ENCODE results near the gene EFS.
"Not testable (repeated sequence)": the region's sequence is repeated elsewhere in the genome, so short reads cannot be mapped to it uniquely, and the experiment has no call there.

The EFS gene

GRCh38 chr14:23356662-23357061, 8.3 kb downstream of the EFS start:
- no peak for DNase-seq

DNA sequence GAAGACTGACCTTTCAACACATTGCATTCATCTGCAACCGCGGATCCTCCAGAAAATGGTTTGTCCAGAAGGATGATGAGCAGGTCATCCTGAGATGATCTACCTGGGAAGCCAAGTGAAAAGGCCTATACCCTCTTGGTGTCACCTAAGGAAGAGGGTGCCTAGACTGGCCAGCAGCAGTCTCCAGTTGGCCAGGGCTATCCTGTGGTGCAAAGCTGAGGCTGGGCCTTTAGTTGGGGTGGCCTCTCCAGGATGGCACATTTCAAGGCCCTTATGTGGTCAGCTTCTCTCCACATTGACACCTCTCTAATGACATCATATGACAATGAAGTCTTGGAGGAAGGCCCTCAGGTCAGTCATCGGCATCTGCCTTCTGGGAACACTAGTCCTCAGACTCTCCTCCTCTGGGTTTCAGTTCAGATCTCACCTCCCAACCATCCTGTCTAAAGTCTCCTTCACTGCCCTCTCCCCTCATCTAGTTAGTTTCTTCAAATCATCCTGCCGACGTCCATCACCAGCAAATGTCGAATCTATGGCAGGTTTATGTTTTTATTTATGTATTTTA, 9.0 kb downstream of the EFS start:
- DNase-seq: no peak

- DNase-seq: no peak
Observed at GRCh38 chr14:23354990-23355389, 10.0 kb downstream of the EFS start.

DNA sequence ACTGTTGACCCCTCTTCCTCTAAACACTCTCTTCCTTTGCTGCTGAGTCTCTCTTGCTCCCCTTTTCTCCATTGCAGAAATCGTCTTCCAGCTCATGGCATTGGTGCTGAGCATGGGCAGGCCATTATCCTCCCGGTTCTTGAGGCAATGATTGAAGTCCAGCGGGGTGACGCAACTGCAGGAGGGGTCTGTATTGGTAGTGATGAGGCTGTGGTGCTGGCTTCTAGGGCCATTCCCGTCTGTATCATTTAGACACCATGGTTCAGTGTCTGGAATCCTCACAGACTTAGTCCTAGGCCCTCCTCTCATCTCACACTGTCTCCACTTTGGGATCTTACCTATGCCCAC, 11.6 kb downstream of the EFS start:
- DNase-seq: no peak

DNA sequence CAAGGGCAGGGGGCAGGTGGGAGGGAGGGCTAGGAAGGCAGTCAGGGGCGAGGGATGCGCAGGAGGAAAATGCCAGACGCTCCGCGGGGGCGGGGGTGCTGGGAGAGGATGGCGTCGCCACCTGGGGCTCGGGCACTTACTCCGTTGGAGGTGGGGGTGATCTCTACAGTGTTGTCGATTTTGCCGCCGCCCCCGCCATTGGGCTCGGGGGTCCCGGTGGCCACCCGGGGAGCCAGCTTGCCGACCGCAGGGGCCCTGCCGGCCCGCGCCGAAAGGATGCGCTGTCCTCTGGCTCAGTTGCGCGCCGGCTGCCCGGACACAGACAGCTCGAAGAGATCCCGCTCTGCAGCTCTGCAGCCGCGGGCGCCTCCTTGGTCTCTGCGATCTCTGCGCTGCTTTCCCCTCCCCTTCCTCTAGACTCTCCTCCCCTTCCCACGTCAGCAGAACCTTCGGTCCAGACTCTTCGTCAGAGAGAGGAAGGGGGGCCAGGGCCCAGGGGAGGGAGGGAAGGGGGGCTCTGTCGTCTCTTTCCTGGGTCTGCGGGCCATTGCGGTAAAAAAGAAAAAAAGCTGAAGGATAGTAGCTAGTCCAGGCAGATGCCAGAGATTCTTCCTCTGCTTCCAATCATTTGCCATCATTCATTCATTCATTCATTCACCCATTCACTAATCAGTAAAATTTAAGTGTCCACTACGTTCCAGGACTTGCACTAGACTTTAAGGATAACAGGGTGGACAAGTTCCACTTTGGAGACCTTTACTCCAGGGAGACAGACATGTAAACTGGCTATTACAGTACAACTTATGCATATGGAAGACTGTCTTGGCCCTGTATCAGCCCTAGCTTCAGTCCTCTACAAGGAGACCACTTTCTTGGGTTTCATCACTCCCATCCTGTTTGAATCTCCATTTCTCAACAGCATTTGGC, 12.2 kb downstream of the EFS start, which contains the start of gene SLC22A17:
Gene SLC22A17, minus strand, starts transcription at position 382 of the 927 bp plus-strand sequence.
- DNase-seq: peak in 4 of 5 donors; percentile 39 to 55 (median 48)

- DNase-seq: no peak
Observed at GRCh38 chr14:23351681-23352505, 13.1 kb downstream of the EFS start.

DNA sequence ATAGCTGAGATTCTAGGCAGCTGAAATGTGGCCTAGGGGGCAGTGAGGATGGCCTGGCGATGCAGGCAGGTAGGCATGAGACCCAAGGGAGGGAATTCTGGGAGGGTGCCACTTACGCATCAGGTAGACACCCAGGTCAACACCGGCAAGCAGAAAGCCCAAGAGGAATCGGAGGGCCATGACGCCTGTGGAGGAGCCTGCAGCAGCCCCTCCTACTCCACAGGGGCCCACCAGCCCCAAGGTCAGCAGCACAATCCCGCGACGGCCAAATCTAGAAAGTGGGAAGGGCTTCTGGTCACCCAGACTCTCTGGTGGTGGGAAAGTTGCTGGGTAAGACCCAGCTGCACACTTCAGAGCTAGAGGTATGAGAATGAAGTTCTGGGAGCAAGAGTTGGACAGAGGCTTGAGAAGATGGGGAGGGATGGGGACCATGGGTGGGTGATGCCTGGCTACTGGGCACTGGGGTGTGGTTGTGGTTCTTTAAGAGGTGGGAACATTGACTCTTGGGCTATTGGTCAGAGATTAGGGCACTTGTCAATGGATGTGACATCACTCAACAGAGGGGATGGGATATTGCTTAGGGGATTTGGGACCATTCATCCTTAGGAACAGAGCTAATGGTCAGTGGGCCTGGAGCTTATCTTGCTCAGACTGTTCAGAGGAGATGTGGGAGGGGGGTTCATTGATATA, 15.7 kb downstream of the EFS start:
- DNase-seq: no peak

- DNase-seq: no peak
Observed at GRCh38 chr14:23348297-23348655, 16.7 kb downstream of the EFS start.

DNA sequence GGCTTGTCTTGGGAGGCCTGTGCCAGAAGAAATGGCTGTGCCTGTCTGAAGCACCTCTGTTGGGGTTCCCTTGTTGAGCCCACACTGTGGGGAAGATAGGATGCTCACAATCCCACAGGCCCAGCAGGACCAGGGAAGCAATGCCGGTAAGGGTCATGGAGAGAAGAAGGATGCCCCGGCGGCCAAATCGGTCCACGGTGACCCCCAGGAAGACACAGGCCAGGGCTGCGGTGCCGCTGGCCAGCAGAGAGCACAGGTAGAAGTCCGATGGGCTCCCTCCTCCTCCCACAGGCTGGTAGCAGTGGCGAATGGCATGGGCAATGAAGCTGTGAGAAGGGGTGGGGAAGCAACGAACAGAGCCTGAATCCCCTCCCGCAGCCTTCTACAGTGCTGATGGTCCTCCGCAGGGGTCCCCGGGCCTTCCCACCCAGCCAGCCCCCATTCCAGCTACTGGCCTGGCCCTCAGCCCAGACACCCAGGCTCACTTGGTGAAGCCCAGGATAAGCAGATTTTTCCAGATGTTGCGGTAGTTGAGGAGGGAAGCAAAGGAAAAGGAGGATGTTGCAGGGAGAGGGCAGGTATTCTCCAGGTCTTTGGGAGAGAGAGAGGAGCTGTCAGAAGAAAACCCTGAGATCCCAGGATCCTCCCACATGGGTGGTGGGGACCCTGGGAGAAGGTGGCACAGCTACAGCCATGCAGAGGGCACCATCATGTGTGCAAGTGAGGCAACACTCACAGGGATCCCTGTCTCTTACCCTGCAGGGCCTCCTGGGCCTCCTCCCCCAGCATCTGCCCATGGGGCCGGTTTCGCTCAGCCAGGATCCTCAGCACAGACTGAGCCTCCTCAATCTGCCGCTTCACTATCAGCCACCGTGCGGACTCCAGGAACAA, 17.3 kb downstream of the EFS start:
- no peak for DNase-seq

- DNase-seq: no peak
Observed at GRCh38 chr14:23346693-23347405, 18.1 kb downstream of the EFS start.

GRCh38 chr14:23345987-23346692, 18.8 kb downstream of the EFS start:
- no peak for DNase-seq

DNA sequence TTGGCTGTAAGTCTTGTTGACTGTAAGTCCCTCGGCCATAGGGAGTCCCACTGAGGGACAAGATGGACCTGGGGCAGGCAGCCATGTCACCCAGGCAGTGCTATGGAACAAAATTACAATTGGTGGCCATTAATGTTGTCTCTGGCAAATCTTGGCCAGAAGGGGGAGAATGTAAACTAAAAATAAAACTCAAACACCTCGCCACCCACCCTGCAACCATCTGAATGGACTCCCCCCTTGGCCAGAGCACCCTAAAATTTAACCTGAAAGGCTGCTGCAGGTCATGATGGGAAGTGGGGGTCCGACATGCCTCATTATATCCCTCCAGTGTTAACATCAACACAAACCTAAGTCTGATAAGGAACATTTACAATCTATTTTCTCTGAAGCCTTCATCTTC, 20.5 kb downstream of the EFS start:
- no peak for DNase-seq

GRCh38 chr14:23339506-23340268, 25.3 kb downstream of the EFS start:
- DNase-seq: no peak

- no peak for DNase-seq
Observed at GRCh38 chr14:23335623-23336022, 29.3 kb downstream of the EFS start.

DNA sequence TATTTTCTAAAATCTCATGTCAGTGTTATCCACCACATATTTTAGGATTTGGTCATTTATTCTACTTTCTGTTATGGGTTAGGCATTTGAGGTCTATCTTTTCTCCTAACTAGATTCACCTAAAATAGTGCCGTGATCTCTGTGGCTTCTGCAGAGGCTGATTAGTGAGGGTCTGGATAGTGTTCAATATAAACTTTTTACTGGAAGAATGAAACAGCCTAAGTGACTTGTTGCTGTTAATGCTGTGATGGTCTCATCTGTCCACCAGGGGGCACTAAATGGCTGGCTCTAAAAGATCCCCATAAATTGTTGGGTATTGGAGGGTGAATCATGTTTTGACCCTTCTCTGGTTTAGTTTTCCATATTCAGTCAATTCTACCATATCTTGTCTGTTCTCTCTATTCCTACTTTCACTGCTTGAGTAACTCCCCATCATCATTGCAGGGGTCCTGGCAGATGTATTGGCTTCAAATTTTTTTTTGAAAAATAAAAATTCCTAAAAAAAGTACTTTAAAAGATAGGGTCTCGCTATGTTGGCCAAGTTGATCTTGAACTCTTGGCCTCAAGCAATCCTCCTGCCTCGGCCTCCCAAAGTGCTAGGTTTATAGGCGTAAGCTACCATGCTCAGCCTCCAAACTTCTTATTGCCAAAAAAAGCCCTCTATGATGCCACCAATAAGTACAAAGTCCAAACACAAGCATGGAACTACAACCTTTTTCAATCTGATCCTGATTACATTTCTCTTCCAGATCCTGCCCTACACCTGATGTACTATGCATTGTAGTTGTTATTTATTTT, 36.8 kb downstream of the EFS start:
- peak in 4 of 5 donors; percentile 38 to 61 (median 52) for DNase-seq

DNA sequence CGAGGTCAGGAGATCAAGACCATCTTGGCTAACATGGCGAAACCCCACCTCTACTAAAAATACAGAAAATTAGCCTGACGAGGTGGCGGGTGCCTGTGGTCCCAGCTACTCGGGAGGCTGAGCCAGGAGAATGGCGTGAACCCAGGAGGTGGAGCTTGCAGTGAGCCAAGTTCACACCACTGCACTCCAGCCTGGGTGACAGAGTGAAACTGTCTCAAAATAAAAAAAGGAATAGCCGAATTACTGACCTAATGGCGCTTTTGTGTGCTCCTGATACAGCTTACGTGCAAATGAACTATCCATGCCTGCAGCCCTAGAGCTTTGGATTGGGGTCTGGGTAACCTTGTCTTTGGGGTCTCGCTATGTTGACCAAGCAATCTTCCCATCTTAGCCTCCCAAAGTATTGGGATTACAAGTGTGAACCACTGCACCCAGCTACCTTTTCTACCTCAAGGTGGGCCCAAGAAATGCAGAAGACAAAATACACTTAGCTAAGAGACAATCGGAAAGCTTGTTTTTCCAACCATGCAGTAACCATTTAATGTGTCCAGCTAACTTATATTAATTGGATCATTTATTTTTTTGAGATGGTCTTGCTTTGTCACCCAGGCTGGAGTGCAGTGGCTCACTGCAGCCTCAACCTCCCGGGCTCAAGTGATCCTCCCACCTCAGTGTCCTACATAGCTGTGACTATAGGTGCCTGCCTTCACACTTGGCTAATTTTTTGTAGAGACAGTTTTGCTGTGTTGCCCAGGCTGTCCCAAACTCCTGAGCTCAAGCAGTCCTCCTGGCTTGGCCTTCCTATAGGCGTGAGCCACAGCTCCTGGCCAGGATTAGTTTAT, 38.3 kb downstream of the EFS start:
- no peak for DNase-seq

GRCh38 chr14:23325746-23326145, 39.2 kb downstream of the EFS start:
- DNase-seq: not testable (repeated sequence)

DNA sequence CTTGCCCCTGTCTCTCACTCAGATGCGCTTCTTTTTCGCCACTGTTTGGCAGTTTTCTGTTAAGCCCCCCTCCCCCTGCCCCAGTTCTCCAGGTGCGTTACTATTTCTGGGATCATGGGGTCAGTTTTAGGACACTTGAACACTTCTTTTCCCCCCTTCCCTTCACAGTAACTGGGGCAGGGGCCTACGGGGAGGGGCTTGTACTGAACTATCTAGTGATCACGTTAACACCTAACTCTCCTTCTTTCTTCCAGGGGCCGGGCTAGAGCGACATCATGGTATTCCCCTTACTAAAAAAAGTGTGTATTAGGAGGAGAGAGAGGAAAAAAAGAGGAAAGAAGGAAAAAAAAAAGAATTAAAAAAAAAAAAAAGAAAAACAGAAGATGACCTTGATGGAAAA, 40.0 kb downstream of the EFS start:
- no peak for DNase-seq
